KMS-11 (cell line): ENCODE results near the gene DUSP9.

Experiments
- H2AFZ ChIP-seq: fragments of 200-600 bp; sonication (generic); 2 replicates; pipeline ENCODE4 v1.6.1; 2016; ENCODE audit warnings: antibody characterized with exemption, mixed run types, low read depth
- H3K27ac ChIP-seq: fragments of 200-600 bp; sonication (generic); 2 replicates; pipeline ENCODE4 v1.6.1; 2016; ENCODE audit warnings: mild to moderate bottlenecking, mixed run types
- H3K27me3 ChIP-seq: fragments of 200-600 bp; sonication (generic); 2 replicates; pipeline ENCODE4 v1.6.1; 2017; ENCODE audit warnings: mild to moderate bottlenecking, low read depth, mixed run types, moderate library complexity; ENCODE audit not compliant: insufficient read depth
- H3K36me3 ChIP-seq: fragments of 200-600 bp; sonication (generic); 2 replicates; pipeline ENCODE4 v1.6.1; 2017; ENCODE audit warnings: mild to moderate bottlenecking, mixed run types; ENCODE audit not compliant: insufficient read depth
- H3K4me1 ChIP-seq: fragments of 200-600 bp; sonication (generic); 2 replicates; pipeline ENCODE4 v1.6.1; 2016; ENCODE audit warnings: mild to moderate bottlenecking, low read depth, mixed run types; ENCODE audit not compliant: poor library complexity, severe bottlenecking
- H3K4me2 ChIP-seq: fragments of 200-600 bp; sonication (generic); 2 replicates; pipeline ENCODE4 v1.7.0; 2016; ENCODE audit warnings: mild to moderate bottlenecking, mixed run types
- H3K4me3 ChIP-seq: fragments of 200-600 bp; sonication (generic); IDR thresholded peaks from 2 replicates; pipeline ENCODE4 v1.6.1; 2017; ENCODE audit warnings: low read depth, low read length, mixed read lengths; ENCODE audit not compliant: insufficient read depth
- H3K79me2 ChIP-seq: fragments of 200-600 bp; sonication (generic); 2 replicates; pipeline ENCODE4 v1.6.1; 2016; ENCODE audit warnings: low read depth, mixed run types; ENCODE audit not compliant: insufficient read depth
- H3K9ac ChIP-seq: fragments of 200-600 bp; sonication (generic); 2 replicates; pipeline ENCODE4 v1.6.1; 2016; ENCODE audit warnings: mild to moderate bottlenecking, mixed run types
- H4K20me1 ChIP-seq: fragments of 200-600 bp; sonication (generic); 2 replicates; pipeline ENCODE4 v1.6.1; 2016; ENCODE audit warnings: mild to moderate bottlenecking, mixed run types; ENCODE audit not compliant: insufficient read depth
- TF ChIP-seq, protein P1 (sequence below): fragments of 200-600 bp; sonication (generic); conservative IDR thresholded peaks from 2 replicates; pipeline ENCODE4 v1.6.1; 2017; ENCODE audit warnings: low read depth, mild to moderate bottlenecking, antibody characterized with exemption, low read length, moderate library complexity, mixed read lengths

Gene DUSP9, protein sequence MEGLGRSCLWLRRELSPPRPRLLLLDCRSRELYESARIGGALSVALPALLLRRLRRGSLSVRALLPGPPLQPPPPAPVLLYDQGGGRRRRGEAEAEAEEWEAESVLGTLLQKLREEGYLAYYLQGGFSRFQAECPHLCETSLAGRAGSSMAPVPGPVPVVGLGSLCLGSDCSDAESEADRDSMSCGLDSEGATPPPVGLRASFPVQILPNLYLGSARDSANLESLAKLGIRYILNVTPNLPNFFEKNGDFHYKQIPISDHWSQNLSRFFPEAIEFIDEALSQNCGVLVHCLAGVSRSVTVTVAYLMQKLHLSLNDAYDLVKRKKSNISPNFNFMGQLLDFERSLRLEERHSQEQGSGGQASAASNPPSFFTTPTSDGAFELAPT

DNA sequence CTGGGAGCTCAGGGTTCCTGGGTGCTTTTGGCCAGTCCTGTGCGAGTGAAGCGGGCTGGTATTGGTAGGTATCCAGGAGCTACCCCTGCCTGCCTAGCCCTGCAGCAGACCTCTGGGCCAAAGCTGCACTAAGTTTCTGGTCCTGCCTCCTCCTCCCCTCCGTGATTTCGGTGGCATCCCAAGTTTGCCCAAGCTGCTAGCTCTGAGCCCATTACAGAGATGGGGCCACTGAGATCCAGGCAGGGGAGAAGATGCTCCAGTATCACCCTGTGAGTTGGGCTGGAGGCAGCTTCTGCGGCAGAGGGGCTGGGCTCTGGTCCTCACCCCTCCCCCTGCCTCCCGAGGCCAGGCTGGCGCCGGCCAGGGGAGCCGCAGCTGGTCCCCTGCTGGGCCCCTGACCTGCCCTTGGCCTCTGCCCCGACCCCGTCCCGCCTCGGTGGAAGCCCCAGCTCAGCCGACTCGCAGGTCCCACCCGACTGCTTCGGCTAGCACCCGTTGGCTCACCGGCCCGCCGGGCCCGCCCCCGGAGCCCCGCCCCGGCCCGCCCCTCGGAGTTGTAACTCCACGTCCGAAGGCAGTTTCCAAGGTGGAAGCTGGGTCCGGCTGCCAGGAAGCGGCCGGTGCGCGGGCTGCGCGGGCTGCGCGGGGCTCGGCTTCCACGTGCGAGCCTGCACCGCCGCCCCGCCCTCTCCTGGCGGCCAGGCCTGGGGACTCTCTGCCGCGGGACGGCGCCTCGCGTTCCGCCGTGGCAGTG, at the start of gene DUSP9:
DUSP9 (plus strand) TSS at position 584 of the 754 bp plus-strand sequence. CDS start 751 bp downstream, outside the sequence.
- TF ChIP-seq, protein P1, sequence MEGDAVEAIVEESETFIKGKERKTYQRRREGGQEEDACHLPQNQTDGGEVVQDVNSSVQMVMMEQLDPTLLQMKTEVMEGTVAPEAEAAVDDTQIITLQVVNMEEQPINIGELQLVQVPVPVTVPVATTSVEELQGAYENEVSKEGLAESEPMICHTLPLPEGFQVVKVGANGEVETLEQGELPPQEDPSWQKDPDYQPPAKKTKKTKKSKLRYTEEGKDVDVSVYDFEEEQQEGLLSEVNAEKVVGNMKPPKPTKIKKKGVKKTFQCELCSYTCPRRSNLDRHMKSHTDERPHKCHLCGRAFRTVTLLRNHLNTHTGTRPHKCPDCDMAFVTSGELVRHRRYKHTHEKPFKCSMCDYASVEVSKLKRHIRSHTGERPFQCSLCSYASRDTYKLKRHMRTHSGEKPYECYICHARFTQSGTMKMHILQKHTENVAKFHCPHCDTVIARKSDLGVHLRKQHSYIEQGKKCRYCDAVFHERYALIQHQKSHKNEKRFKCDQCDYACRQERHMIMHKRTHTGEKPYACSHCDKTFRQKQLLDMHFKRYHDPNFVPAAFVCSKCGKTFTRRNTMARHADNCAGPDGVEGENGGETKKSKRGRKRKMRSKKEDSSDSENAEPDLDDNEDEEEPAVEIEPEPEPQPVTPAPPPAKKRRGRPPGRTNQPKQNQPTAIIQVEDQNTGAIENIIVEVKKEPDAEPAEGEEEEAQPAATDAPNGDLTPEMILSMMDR = no peak
- Histone ChIP-seq H3K4me2 (no peak within 1 kb of the TSS), H3K27me3 (peaks cover 32% of the 10 kb centered on the region; the same call in 1 of the 2 replicates), H3K36me3 (no peaks in the 10 kb centered on the region), H3K79me2 (no peaks in the 10 kb centered on the region), H4K20me1 (no peaks in the 10 kb centered on the region), H3K4me1 (no peaks in the 10 kb centered on the region), H3K27ac (no peak within 1 kb of the TSS), H2AFZ (no peak within 1 kb of the TSS), H3K4me3 (no peak within 1 kb of the TSS), H3K9ac (no peak within 1 kb of the TSS)

DNA sequence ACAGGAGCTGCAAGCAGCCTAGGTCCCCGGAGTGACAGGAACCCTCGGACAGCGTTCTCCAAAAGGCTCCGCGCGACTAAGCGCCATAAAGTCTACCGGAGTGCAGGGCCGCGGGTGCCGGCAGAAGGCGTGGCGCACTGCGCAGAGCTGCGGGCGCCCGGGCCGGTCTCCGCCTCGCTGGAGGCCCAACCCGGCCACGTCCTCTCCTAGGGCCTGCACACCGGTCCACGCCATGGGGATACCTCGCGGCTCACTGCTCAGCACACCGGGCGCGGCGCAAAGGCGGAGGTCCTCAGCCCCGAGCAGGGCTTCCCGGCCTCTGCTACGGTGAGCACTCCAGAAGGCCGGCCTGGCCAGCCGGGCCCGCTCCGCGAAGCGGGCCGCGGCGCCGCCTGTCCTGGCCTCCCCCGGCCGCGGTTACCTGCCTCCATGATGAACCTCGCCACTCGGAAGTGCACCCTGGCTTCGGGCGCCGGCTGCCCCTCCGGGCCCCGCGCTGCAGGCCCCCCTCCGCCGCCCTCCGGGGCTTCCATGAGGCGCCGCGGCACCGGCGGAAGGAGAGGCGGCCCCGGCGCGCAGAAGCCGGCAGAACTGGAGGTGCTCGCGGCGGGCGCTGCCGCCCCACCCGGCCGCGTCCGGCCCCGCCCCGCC, 48.3 kb upstream of the DUSP9 start, which contains the start of gene CCNQ:
CCNQ (minus strand) TSS at position 599 of the 651 bp plus-strand sequence; CDS start at position 533, 66 bp downstream.
- Histone ChIP-seq H3K27ac (no peak within 1 kb of the TSS), H3K27me3 (no peaks in the 10 kb centered on the region), H3K4me1 (peaks cover 11% of the 10 kb centered on the region), H3K4me3 (no peak within 1 kb of the TSS), H3K36me3 (no peaks in the 10 kb centered on the region), H4K20me1 (no peaks in the 10 kb centered on the region), H3K9ac (peak within 1 kb of the TSS; percentile 53; the same call in 1 of the 2 replicates), H2AFZ (peak within 1 kb of the TSS; percentile 66), H3K4me2 (peak within 1 kb of the TSS; percentile 60), H3K79me2 (no peaks in the 10 kb centered on the region; the same call in 1 of the 2 replicates)
- TF ChIP-seq, protein P1 = no peak

DNA sequence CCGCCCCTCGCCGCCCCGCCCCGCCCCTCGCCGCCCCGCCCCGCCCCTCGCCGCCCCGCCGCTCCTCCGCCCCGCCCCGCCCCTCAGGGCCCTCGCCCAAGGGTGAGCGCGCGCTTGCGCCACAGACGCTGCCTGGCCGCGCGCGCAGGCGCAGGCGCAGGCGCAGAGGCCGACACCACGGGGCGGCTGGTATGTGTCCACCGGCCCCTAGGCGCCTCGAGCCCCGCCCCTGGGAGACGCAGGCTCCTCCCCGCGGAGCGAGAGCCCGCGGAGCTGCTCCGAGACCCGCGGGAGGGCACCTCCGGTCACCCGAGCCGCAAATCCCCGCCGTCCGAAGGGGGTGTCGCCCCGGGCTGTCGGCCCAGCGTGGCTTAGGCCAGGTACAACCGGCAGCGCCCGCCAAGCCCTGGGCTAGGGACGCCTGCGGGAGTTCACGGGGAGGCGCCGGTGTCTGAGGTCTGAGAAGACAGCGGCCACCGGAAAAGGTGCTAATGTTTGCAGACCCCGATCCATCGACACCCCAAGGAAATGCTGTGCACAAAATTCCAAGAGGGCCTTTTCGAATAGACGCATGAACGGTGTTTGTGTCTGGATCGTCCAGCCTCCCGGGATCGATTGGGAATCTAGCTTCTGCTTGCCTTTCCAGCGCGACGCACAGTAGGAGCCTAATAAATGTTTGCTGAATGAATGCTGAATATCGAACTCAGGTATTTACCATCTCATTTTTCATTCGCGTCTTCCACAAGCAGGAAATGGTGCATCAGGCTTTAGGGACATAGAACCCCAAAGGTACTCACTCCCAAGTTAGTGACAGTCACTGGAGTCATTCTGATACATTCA, 47.6 kb upstream of the DUSP9 start:
- Histone ChIP-seq H3K27me3 (no peaks in the 10 kb centered on the region), H3K4me1 (peaks cover 11% of the 10 kb centered on the region), H2AFZ (peak overlapping the region; percentile 66), H4K20me1 (no peaks in the 10 kb centered on the region), H3K4me3 (no peak overlapping the region), H3K36me3 (no peaks in the 10 kb centered on the region), H3K4me2 (peak overlapping the region; percentile 60), H3K9ac (peak overlapping the region; percentile 27; the same call in 1 of the 2 replicates), H3K79me2 (no peaks in the 10 kb centered on the region; the same call in 1 of the 2 replicates), H3K27ac (no peak overlapping the region)
- TF ChIP-seq, protein P1 = no peak

DNA sequence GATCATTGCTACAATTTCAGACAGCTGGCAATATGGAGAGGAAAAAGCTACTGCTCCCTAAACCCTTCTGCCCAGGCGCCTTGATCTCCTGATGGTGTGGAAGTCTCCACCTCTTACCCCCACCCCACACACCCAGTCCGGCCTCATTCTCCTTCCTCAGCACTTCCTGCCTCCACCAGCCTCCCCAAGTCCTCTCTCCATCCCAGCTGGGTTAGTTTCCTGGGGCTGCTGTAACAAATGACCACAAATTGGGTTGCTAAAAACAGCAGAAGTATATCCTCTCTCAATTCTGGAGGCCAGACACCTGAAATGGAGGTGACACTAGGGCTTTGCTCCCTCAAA, 47.0 kb upstream of the DUSP9 start:
- Histone ChIP-seq H4K20me1 (no peaks in the 10 kb centered on the region), H3K27me3 (no peaks in the 10 kb centered on the region), H3K79me2 (no peaks in the 10 kb centered on the region; the same call in 1 of the 2 replicates), H3K9ac (no peak overlapping the region), H3K4me2 (peak overlapping the region; percentile 60), H3K36me3 (no peaks in the 10 kb centered on the region), H3K4me3 (no peak overlapping the region), H3K4me1 (peaks cover 11% of the 10 kb centered on the region), H2AFZ (peak overlapping the region; percentile 66; the same call in 1 of the 2 replicates), H3K27ac (no peak overlapping the region)
- TF ChIP-seq, protein P1 = no peak
